ENCODE data around the gene KIF14. TPM values are rescaled to one million over a fixed set of nuclear protein-coding genes. Genes with fewer than 3 reads are reported as not detected.

Gene KIF14
- total RNA-seq, 1 donor from 2014 or later: 0.08 TPM

DNA sequence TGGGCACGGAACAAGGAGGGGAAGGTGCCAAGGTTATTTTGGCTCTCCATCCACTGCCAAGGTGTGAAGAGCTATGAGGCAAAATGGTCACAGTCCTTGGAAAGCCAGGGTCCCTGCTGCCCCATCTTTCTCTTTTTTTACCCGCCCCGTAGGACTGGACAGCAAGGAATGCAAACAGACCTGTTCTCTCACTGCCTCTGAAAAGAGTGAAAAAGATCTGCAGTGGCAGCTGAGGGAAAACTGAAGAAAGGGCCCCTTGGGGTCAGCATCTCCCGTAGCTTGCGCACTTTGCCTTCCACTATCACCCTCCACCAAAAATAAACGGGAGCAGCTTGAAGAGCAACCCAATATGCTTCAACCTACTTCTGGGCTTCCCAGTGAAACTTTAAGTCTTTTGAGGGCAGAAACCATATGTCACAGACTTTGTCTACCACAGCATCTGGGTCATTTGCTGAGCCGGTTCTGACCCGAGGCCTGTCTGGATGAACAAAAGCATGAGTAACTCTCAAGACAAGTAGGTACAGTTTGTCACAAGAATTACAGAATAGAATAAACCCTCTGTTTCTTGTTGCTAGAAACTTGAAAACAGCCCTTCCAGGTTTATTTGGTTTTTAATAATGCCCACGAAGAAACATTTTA is 9.4 kb upstream of the KIF14 start:
- no peak overlapping the region for H3K27ac ChIP-seq (replicated peaks)
- TF ChIP-seq, protein P1, sequence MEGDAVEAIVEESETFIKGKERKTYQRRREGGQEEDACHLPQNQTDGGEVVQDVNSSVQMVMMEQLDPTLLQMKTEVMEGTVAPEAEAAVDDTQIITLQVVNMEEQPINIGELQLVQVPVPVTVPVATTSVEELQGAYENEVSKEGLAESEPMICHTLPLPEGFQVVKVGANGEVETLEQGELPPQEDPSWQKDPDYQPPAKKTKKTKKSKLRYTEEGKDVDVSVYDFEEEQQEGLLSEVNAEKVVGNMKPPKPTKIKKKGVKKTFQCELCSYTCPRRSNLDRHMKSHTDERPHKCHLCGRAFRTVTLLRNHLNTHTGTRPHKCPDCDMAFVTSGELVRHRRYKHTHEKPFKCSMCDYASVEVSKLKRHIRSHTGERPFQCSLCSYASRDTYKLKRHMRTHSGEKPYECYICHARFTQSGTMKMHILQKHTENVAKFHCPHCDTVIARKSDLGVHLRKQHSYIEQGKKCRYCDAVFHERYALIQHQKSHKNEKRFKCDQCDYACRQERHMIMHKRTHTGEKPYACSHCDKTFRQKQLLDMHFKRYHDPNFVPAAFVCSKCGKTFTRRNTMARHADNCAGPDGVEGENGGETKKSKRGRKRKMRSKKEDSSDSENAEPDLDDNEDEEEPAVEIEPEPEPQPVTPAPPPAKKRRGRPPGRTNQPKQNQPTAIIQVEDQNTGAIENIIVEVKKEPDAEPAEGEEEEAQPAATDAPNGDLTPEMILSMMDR (IDR thresholded peaks at IDR 0.05; ENCODE audit: borderline replicate concordance): no peak
- H3K9me3 ChIP-seq (replicated peaks): no peaks in the 10 kb centered on the region
- DNase-seq: no peak
- no peaks in the 10 kb centered on the region for H3K27me3 ChIP-seq (ENCODE audit: low read depth)
- H3K4me3 ChIP-seq: no peak overlapping the region
- peaks cover 2% of the 10 kb centered on the region for H3K4me1 ChIP-seq
- intact Hi-C loops (cut with micrococcal nuclease): loop anchor here (10.0 kb wide), 1 partner anchor 205 kb away; no protein-coding TSS in a partner anchor
- no peaks in the 10 kb centered on the region for H3K36me3 ChIP-seq

DNA sequence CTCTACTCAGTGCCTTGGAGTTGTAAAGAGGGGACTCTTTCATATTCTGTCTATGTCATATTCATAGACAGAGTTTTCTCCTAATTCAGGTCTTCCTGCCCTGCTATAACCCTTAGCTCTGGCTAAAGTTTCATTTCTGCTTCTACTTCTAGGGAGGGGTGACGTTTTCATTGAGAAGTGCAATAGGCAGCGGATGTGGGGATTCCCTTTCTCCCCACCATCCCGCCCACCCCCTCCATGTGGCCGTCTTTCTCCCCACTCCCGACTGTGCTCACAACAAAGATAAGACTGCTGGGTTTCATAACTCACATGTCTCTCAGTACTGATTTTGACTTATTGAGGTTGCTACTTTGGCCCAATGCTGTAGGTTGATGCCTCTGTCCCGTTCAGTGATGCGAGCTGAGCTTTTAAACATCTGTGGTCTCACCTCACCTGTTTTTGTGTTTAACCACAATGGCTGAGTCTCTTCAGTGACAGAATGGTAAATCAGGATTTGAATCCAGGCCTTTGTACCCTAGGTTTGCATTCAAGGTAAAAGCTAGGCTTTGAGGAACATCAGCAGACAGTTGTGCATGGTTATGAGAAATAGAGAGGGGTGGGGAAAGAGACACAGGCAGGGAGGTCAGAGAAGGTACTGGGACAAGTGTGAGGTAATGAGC is 7.8 kb upstream of the KIF14 start:
- TF ChIP-seq, protein P1 (IDR thresholded peaks at IDR 0.05; ENCODE audit: borderline replicate concordance): no peak

DNA sequence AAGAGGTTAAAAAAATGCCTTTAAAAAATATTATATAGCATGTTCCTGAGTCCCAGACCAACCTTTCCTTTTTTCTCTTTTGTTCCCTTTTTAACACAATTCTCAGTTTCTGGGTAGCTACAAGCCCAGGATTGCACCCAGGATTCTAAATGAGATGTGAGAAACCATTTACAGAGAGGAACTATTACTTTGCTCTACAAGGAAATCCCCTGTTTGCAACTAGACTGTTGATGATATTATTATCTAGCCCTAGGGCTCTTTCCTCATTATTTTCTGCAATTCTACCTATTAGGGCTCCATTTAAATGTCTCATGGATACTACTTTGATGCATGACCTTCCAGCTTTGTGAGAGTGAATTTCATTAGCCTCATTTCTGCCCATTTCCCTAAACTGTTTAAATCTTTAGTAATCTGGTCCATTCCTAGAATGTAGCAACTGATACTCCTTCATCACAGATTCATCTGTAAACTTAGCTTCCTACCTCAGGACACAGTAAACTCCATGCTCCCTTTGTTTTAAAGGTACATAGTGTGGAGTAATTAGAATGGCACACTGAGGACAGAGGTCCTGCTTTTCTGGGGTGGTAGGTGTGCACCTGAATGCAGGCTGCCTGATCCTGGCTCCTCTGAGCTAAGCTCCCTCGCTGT is 7.1 kb upstream of the KIF14 start:
- intact Hi-C loops (cut with micrococcal nuclease): loop anchor here (10.0 kb wide), 1 partner anchor 207 kb away; no protein-coding TSS in a partner anchor
- no peaks in the 10 kb centered on the region for H3K9me3 ChIP-seq (replicated peaks)
- peaks cover 8% of the 10 kb centered on the region for H3K4me1 ChIP-seq
- no peak overlapping the region for H3K4me3 ChIP-seq
- no peaks in the 10 kb centered on the region for H3K36me3 ChIP-seq
- H3K27me3 ChIP-seq (ENCODE audit: low read depth): no peaks in the 10 kb centered on the region
- TF ChIP-seq, protein P1 (IDR thresholded peaks at IDR 0.05; ENCODE audit: borderline replicate concordance): no peak
- no peak for DNase-seq
- H3K27ac ChIP-seq (replicated peaks): no peak overlapping the region

More for the DNA sequence above, 7.8 kb upstream of the KIF14 start:
- Histone ChIP-seq H3K4me1 (peaks cover 8% of the 10 kb centered on the region), H3K27ac (replicated peaks) (no peak overlapping the region), H3K9me3 (replicated peaks) (no peaks in the 10 kb centered on the region), H3K36me3 (no peaks in the 10 kb centered on the region), H3K27me3 (ENCODE audit: low read depth) (no peaks in the 10 kb centered on the region), H3K4me3 (no peak overlapping the region)
- no peak for DNase-seq
- intact Hi-C loops (cut with micrococcal nuclease): loop anchor here (10.0 kb wide), 1 partner anchor 206 kb away; no protein-coding TSS in a partner anchor

DNA sequence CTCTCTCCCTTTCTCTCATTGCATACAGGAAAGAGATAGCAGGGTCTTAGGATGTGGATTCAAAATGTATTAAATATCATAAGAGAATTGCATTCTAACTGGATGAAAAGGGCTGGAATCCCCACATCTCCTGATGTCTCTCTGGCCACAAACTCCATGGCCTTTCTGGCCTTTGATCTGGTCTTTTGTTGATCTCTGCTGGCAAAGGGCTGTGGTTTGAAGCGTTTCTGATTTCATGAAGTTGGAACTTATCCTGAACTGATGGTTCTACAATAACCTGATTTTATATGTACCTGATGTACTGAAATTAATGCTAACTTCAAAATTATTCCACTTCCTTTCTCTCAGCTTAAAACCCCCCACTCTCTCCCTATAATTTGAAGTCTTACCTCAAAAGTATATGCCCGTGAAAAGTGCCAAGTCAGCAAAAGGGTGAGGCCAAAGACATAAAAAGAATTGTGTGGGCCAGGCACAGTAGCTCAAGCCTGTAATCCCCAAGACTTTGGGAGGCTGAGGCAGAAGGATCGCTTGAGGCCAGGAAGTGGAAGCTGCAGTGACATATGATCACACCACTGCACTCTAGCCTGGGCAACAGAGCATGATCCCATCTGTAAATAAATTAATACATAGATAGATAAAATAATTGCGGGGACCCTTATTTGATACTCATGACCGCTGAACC is 6.4 kb upstream of the KIF14 start:
- Histone ChIP-seq H3K9me3 (replicated peaks) (no peaks in the 10 kb centered on the region), H3K4me1 (peaks cover 8% of the 10 kb centered on the region), H3K4me3 (no peak overlapping the region), H3K27me3 (ENCODE audit: low read depth) (no peaks in the 10 kb centered on the region), H3K27ac (replicated peaks) (no peak overlapping the region), H3K36me3 (no peaks in the 10 kb centered on the region)
- TF ChIP-seq, protein P1 (IDR thresholded peaks at IDR 0.05; ENCODE audit: borderline replicate concordance): no peak
- intact Hi-C loops (cut with micrococcal nuclease): loop anchor here (10.0 kb wide), 1 partner anchor 208 kb away; no protein-coding TSS in a partner anchor
- DNase-seq: no peak

DNA sequence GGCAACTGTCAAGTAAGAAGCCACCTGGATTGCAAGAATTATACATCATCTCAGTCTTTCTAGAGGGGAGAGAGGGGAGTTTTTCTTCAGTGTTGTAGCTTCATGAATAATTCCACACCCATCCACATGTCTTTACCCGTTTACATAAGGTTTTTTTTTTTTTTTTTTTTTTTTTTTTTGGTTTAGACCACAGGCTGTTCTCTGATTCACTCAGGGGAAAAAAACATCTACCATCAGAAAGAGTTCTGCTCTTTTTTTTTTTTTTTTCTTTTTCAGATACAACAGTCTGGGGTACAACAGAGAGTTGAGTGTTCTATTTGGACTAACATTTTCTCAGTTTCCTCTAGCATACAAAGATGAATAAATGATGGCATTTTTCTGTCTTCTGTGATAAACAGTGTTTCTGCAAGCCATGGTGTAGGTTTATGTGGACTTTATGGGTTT is 4.9 kb upstream of the KIF14 start:
- H3K4me1 ChIP-seq: peaks cover 15% of the 10 kb centered on the region
- no peak overlapping the region for H3K27ac ChIP-seq (replicated peaks)
- no peaks in the 10 kb centered on the region for H3K9me3 ChIP-seq (replicated peaks)
- H3K36me3 ChIP-seq: no peaks in the 10 kb centered on the region
- TF ChIP-seq, protein P1 (IDR thresholded peaks at IDR 0.05; ENCODE audit: borderline replicate concordance): no peak
- no peaks in the 10 kb centered on the region for H3K27me3 ChIP-seq (ENCODE audit: low read depth)
- no peak for DNase-seq
- H3K4me3 ChIP-seq: no peak overlapping the region
- intact Hi-C loops (cut with micrococcal nuclease): loop anchor here (10.0 kb wide), 1 partner anchor 209 kb away; no protein-coding TSS in a partner anchor

Measured in left ventricle myocardium inferior (tissue), 1 donor.